Gastrocnemius medialis (tissue), 4 donors: ENCODE measurements around the gene MTMR12. TPM values are rescaled to one million over a fixed set of nuclear protein-coding genes. Genes with fewer than 3 reads are reported as not detected.

ENCODE experiments used
- ATAC-seq, 2 donors: fragments of 150-250 bp; one replicate each; pipeline ENCODE4 v1.9.1; 2016
- DNase-seq, 2 donors: peaks; one replicate each; pipeline ENCODE4 v3.0.0-alpha.2; 2019
- H3K27ac ChIP-seq, 4 donors: fragments of 200-600 bp; sonication (generic); 1 replicate in 1 of 4; 2 replicates in 3 of 4; pipeline ENCODE4 v1.5.1; 2016 to 2018; ENCODE audit warnings: mild to moderate bottlenecking in 2 of 4, moderate library complexity in 1 of 4
- H3K27me3 ChIP-seq, 3 donors: fragments of 200-600 bp; sonication (generic) in 2 of 3; 1 replicate in 1 of 3; 2 replicates in 2 of 3; pipeline versions ENCODE4 v1.5.1 to v1.6.0; 2016 to 2019; ENCODE audit warnings: mild to moderate bottlenecking in 1 of 3, moderate library complexity in 1 of 3
- H3K36me3 ChIP-seq, 2 donors: fragments of 200-600 bp; sonication (generic) in 1 of 2; one replicate each; pipeline ENCODE4 v1.5.1; 2017 to 2018
- H3K4me1 ChIP-seq, 2 donors: fragments of 200-600 bp; sonication (generic) in 1 of 2; one replicate each; pipeline ENCODE4 v1.5.1; 2016 to 2017; ENCODE audit warnings: mild to moderate bottlenecking in 2 of 2
- H3K4me3 ChIP-seq, 4 donors: fragments of 200-600 bp; sonication (generic) in 3 of 4; 1 replicate in 1 of 4; 2 replicates in 3 of 4; pipeline ENCODE4 v1.5.1; 2016 to 2019; ENCODE audit warnings: mild to moderate bottlenecking in 2 of 4
- H3K9me3 ChIP-seq, 3 donors: fragments of 200-600 bp; sonication (generic) in 2 of 3; 1 replicate in 1 of 3; 2 replicates in 2 of 3; pipeline ENCODE4 v1.5.1; 2016 to 2019
- CTCF ChIP-seq, 5 experiments: fragments of 450-650 bp in 3 of 5; fragments of 200-600 bp in 2 of 5; sonication (generic) in 2 of 5; IDR thresholded peaks in 4 of 5; conservative IDR thresholded peaks in 1 of 5; 1 replicate in 4 of 5; 2 replicates in 1 of 5; pipeline ENCODE4 v1.5.1; 2016 to 2019; ENCODE audit warnings: antibody characterized with exemption in 5 of 5, mild to moderate bottlenecking in 3 of 5, moderate library complexity in 3 of 5
- POLR2A ChIP-seq, 2 donors: fragments of 450-650 bp; IDR thresholded peaks; one replicate each; pipeline ENCODE4 v1.6.1; 2017; ENCODE audit warnings: antibody characterized with exemption in 2 of 2, mild to moderate bottlenecking in 2 of 2, moderate library complexity in 2 of 2
- in situ Hi-C, 4 donors: fragments of 200-750 bp; cut with MboI; loops; one replicate each; pipeline versions ENCODE4 v1.15.0 to v1.8.0; 2017; ENCODE audit warnings: low sequenced_read_pairs in 4 of 4
- intact Hi-C: fragments of 100-400 bp; cut with DNase I; formaldehyde crosslinking; loops from one replicate; pipeline ENCODE4 v1.15.1; 2023; ENCODE audit warnings: low total_unique reads
- total RNA-seq, 4 donors: library from RNA; depleted of rRNA; stranded (reverse); fragments of >200 nt; gene quantifications; one replicate each; pipeline versions ENCODE4 v1.1.0 to v1.2.3, GENCODE V29; 2016

The MTMR12 gene
- total RNA-seq, 4 donors from 2014 or later: 6.4 to 11.5 (median 10.6) TPM

GRCh38 chr5:32272746-32273145 is 40.0 kb downstream of the MTMR12 start:
- peaks cover 0 to 66% of the 10 kb centered on the region in 2 donors for H3K36me3 ChIP-seq
- no peaks in the 10 kb centered on the region for H3K27me3 ChIP-seq
- in situ Hi-C loops (no loop called here), intact Hi-C loops (no loop called here)
- H3K4me3 ChIP-seq: no peak overlapping the region
- no peaks in the 10 kb centered on the region for H3K9me3 ChIP-seq
- DNase-seq: no peak
- no peak overlapping the region for H3K27ac ChIP-seq
- no peak for ATAC-seq
- TF ChIP-seq CTCF (IDR thresholded peaks at IDR 0.05 in 4 of 5, conservative IDR thresholded peaks at IDR 0.05 in 1 of 5) (no peak), POLR2A (IDR thresholded peaks at IDR 0.05) (no peak)
- peaks cover 9 to 24% of the 10 kb centered on the region in 2 donors for H3K4me1 ChIP-seq

- ATAC-seq (no peak), DNase-seq (no peak)
- Histone ChIP-seq H3K36me3 (peaks cover 0 to 84% of the 10 kb centered on the region in 2 donors), H3K9me3 (no peaks in the 10 kb centered on the region), H3K27me3 (no peaks in the 10 kb centered on the region), H3K27ac (no peak overlapping the region), H3K4me1 (peaks cover 2 to 11% of the 10 kb centered on the region in 2 donors), H3K4me3 (no peak overlapping the region)
- TF ChIP-seq POLR2A (IDR thresholded peaks at IDR 0.05): no peak
- TF ChIP-seq CTCF (IDR thresholded peaks at IDR 0.05 in 4 of 5, conservative IDR thresholded peaks at IDR 0.05 in 1 of 5): no peak
- intact Hi-C loops (no loop called here), in situ Hi-C loops (no loop called here)
These were observed 41.8 kb downstream of the MTMR12 start for GRCh38 chr5:32270946-32271345.

- no peaks in the 10 kb centered on the region for H3K9me3 ChIP-seq
- ATAC-seq (no peak), DNase-seq (no peak)
- intact Hi-C loops: no loop called here
- in situ Hi-C loops: no loop called here
- no peaks in the 10 kb centered on the region for H3K27me3 ChIP-seq
- H3K36me3 ChIP-seq: peaks cover 0 to 90% of the 10 kb centered on the region in 2 donors
- no peak overlapping the region for H3K27ac ChIP-seq
- no peak for TF ChIP-seq CTCF (IDR thresholded peaks at IDR 0.05 in 4 of 5, conservative IDR thresholded peaks at IDR 0.05 in 1 of 5)
- no peak for TF ChIP-seq POLR2A (IDR thresholded peaks at IDR 0.05)
- H3K4me3 ChIP-seq: no peak overlapping the region
- peaks cover under 1 to 8% of the 10 kb centered on the region in 2 donors for H3K4me1 ChIP-seq
These were observed 42.6 kb downstream of the MTMR12 start for GRCh38 chr5:32270178-32270577.

GRCh38 chr5:32265902-32266301 is 46.8 kb downstream of the MTMR12 start:
- intact Hi-C loops: no loop called here
- in situ Hi-C loops: no loop called here
- no peak for TF ChIP-seq POLR2A (IDR thresholded peaks at IDR 0.05)
- no peak for TF ChIP-seq CTCF (IDR thresholded peaks at IDR 0.05 in 4 of 5, conservative IDR thresholded peaks at IDR 0.05 in 1 of 5)
- Histone ChIP-seq H3K9me3 (no peaks in the 10 kb centered on the region), H3K36me3 (peaks cover 0 to 76% of the 10 kb centered on the region in 2 donors), H3K27me3 (no peaks in the 10 kb centered on the region), H3K27ac (no peak overlapping the region), H3K4me3 (no peak overlapping the region), H3K4me1 (peaks cover 8 to 12% of the 10 kb centered on the region in 2 donors)
- ATAC-seq (no peak), DNase-seq (no peak)

GRCh38 chr5:32264957-32265572 is 47.7 kb downstream of the MTMR12 start:
- peaks cover 0 to 73% of the 10 kb centered on the region in 2 donors for H3K36me3 ChIP-seq

More at GRCh38 chr5:32264957-32265572, 47.7 kb downstream of the MTMR12 start:
- Histone ChIP-seq H3K27ac (peak overlapping the region in 1 of 4 donors; percentile 13), H3K9me3 (no peaks in the 10 kb centered on the region), H3K27me3 (no peaks in the 10 kb centered on the region), H3K4me1 (peaks cover 10 to 12% of the 10 kb centered on the region in 2 donors), H3K4me3 (no peak overlapping the region)
- ATAC-seq (no peak), DNase-seq (no peak)
- in situ Hi-C loops (no loop called here), intact Hi-C loops (no loop called here)
- TF ChIP-seq CTCF (IDR thresholded peaks at IDR 0.05 in 4 of 5, conservative IDR thresholded peaks at IDR 0.05 in 1 of 5) (no peak), POLR2A (IDR thresholded peaks at IDR 0.05) (no peak)
